A549 (cell line): Measurements from ENCODE around the gene MEF2B. TPM values are rescaled to one million over a fixed set of nuclear protein-coding genes. Genes with fewer than 3 reads are reported as not detected.

Source experiments
- ATAC-seq, 2 experiments: fragments of 200-7000 bp in 1 of 2; fragments of >200 bp in 1 of 2; cut with Nextera tagmentation in 1 of 2; cut with Tn5 transposase in 1 of 2; 3 replicates each; pipeline versions ENCODE4 v1.8.0 to v1.9.1; 2018 to 2020; ENCODE audit warnings: mild to moderate bottlenecking in 1 of 2, moderate library complexity in 1 of 2
- CTCF ChIA-PET: fragments of 300-600 bp; sonication (Branson Sonifier 250); formaldehyde crosslinking; extraction: SDS; loops from one replicate; lab custom pipeline; 2021; ENCODE audit warnings: antibody characterized with exemption, inconsistent platforms; lab: Yijun Ruan, JAX
- POLR2A ChIA-PET: fragments of 350-600 bp; formaldehyde crosslinking; extraction: SDS; loops from one replicate; lab custom pipeline; 2021; ENCODE audit warnings: antibody characterized with exemption, inconsistent platforms; lab: Yijun Ruan, JAX
- DNase-seq, 2 experiments: peaks; one replicate each; pipeline versions ENCODE4 v3.0.0 to v3.0.0-alpha.2; 2011 to 2016; ENCODE audit warnings: low read depth in 1 of 2, low spot score in 1 of 2
- FAIRE-seq: peaks from 2 replicates; lab custom pipeline; 2011; peaks lifted over from hg19 to GRCh38; lab: Jason Lieb, UNC
- H3K27ac ChIP-seq, 2 experiments: fragments of >200 bp; sonication (Bioruptor Twin); formaldehyde crosslinking; 3 replicates each; pipeline ENCODE4 v1.5.1; 2016 to 2017
- H3K4me1 ChIP-seq: fragments of >200 bp; sonication (Bioruptor Twin); formaldehyde crosslinking; 3 replicates; pipeline ENCODE4 v1.6.1; 2016
- H3K4me2 ChIP-seq: fragments of >200 bp; sonication (Bioruptor Twin); formaldehyde crosslinking; 3 replicates; pipeline ENCODE4 v1.6.1; 2016
- H3K4me3 ChIP-seq: fragments of >200 bp; sonication (Bioruptor Twin); formaldehyde crosslinking; 3 replicates; pipeline ENCODE4 v1.5.1; 2016
- H3K9me3 ChIP-seq: fragments of >200 bp; sonication (Bioruptor Twin); formaldehyde crosslinking; 3 replicates; pipeline ENCODE4 v1.6.1; 2016
- CBX8 ChIP-seq: fragments of 200-600 bp; sonication (generic); IDR thresholded peaks from 2 replicates; pipeline ENCODE4 v1.6.1; 2016
- CEBPB ChIP-seq, 2 experiments: fragments of >200 bp in 1 of 2; sonication (Bioruptor Twin) in 1 of 2; formaldehyde crosslinking in 1 of 2; IDR thresholded peaks; 2 replicates each; pipeline ENCODE4 v1.6.1; 2012 to 2016
- CHD2 ChIP-seq: fragments of 150-350 bp; IDR thresholded peaks from 2 replicates; pipeline ENCODE4 v1.6.1; 2014; ENCODE audit warnings: low read length; ENCODE audit not compliant: partially characterized antibody
- CHD4 ChIP-seq: fragments of 200-600 bp; sonication (generic); IDR thresholded peaks from 2 replicates; pipeline ENCODE4 v1.6.1; 2016; ENCODE audit warnings: antibody characterized with exemption, mild to moderate bottlenecking, borderline replicate concordance
- EHF ChIP-seq: fragments of 250-450 bp; sonication (Bioruptor Pico); IDR thresholded peaks from 2 replicates; pipeline ENCODE4 v1.5.0; 2020; ENCODE audit warnings: mild to moderate bottlenecking
- EP300 ChIP-seq, 2 experiments: fragments of >200 bp; sonication (Bioruptor Twin); formaldehyde crosslinking; IDR thresholded peaks; 2 replicates in 1 of 2; 3 replicates in 1 of 2; pipeline ENCODE4 v1.6.1; 2016 to 2017
- ESRRA ChIP-seq: fragments of 150-350 bp; IDR thresholded peaks from 2 replicates; pipeline ENCODE4 v1.6.1; 2014; ENCODE audit warnings: mild to moderate bottlenecking, low read length, borderline replicate concordance
- FOSB ChIP-seq: fragments of 250-450 bp; sonication (Bioruptor Pico); IDR thresholded peaks from 2 replicates; pipeline ENCODE4 v1.5.0; 2020; ENCODE audit warnings: mild to moderate bottlenecking, moderate library complexity
- FOXS1 ChIP-seq: fragments of 250-450 bp; sonication (Bioruptor Pico); IDR thresholded peaks from 2 replicates; pipeline ENCODE4 v1.5.0; 2020; ENCODE audit warnings: mild to moderate bottlenecking, moderate library complexity
- GATA3 ChIP-seq: IDR thresholded peaks from 2 replicates; pipeline ENCODE4 v1.6.1; 2012; ENCODE audit warnings: borderline replicate concordance
- HDAC2 ChIP-seq: fragments of 200-600 bp; sonication (generic); IDR thresholded peaks from 2 replicates; pipeline ENCODE4 v1.6.1; 2016
- HOXA7 ChIP-seq: fragments of 250-450 bp; sonication (Bioruptor Pico); IDR thresholded peaks from 2 replicates; pipeline ENCODE4 v1.5.0; 2020; ENCODE audit warnings: mild to moderate bottlenecking, moderate library complexity
- HOXB13 ChIP-seq: fragments of 250-450 bp; sonication (Bioruptor Pico); IDR thresholded peaks from 2 replicates; pipeline ENCODE4 v1.5.0; 2020; ENCODE audit warnings: low read depth, mild to moderate bottlenecking, moderate library complexity
- JUNB ChIP-seq: fragments of >200 bp; sonication (Bioruptor Twin); formaldehyde crosslinking; IDR thresholded peaks from 2 replicates; pipeline ENCODE4 v1.6.1; 2016
- KDM1A ChIP-seq: fragments of 200-600 bp; sonication (generic); IDR thresholded peaks from 2 replicates; pipeline ENCODE4 v1.6.1; 2016; ENCODE audit warnings: low read depth, mild to moderate bottlenecking
- NPAS2 ChIP-seq: fragments of 250-450 bp; sonication (Bioruptor Pico); IDR thresholded peaks from 2 replicates; pipeline ENCODE4 v1.8.0; 2022; ENCODE audit warnings: mild to moderate bottlenecking, moderate library complexity, borderline replicate concordance
- NR3C1 ChIP-seq: fragments of >200 bp; sonication (Bioruptor Twin); formaldehyde crosslinking; IDR thresholded peaks from 3 replicates; pipeline ENCODE4 v1.6.1; 2017
- RAD21 ChIP-seq, 2 experiments: fragments of >200 bp in 1 of 2; sonication (Bioruptor Twin) in 1 of 2; formaldehyde crosslinking in 1 of 2; IDR thresholded peaks in 1 of 2; conservative IDR thresholded peaks in 1 of 2; 2 replicates in 1 of 2; 3 replicates in 1 of 2; pipeline ENCODE4 v1.6.1; 2012 to 2018; ENCODE audit warnings: inconsistent platforms in 1 of 2
- RARB ChIP-seq: fragments of 250-450 bp; sonication (Bioruptor Pico); IDR thresholded peaks from 2 replicates; pipeline ENCODE4 v1.8.0; 2021; ENCODE audit warnings: mild to moderate bottlenecking, moderate library complexity
- RCOR1 ChIP-seq: fragments of 150-350 bp; IDR thresholded peaks from 2 replicates; pipeline ENCODE4 v1.6.1; 2014; ENCODE audit warnings: antibody characterized with exemption, low read length, low read depth
- SMC3 ChIP-seq: fragments of >200 bp; sonication (Bioruptor Twin); formaldehyde crosslinking; IDR thresholded peaks from 3 replicates; pipeline ENCODE4 v1.6.1; 2018; ENCODE audit warnings: inconsistent platforms
- ZC3H11A ChIP-seq: fragments of 450-650 bp; IDR thresholded peaks from 2 replicates; pipeline ENCODE4 v1.6.1; 2014; ENCODE audit warnings: antibody characterized with exemption, mild to moderate bottlenecking
- ZNF302 ChIP-seq: fragments of 250-450 bp; sonication (Bioruptor Pico); IDR thresholded peaks from 2 replicates; pipeline ENCODE4 v1.9.0; 2021; ENCODE audit warnings: inconsistent platforms, mild to moderate bottlenecking, moderate library complexity
- ZSCAN20 ChIP-seq: fragments of 250-450 bp; sonication (Bioruptor Pico); IDR thresholded peaks from 2 replicates; pipeline ENCODE4 v1.8.0; 2022; ENCODE audit warnings: mild to moderate bottlenecking, moderate library complexity
- WGBS: methylation state at CpG from one replicate; pipeline ENCODE4 v1.1.6; 2017; ENCODE audit errors: missing lambda C conversion rate; 5-methylcytosine and 5-hydroxymethylcytosine counted together
- polyA plus RNA-seq, 4 experiments: library from polyadenylated mRNA; depleted of rRNA in 3 of 4; stranded (reverse); fragments of >200 nt; fragmentation: RNase III in 1 of 4; extraction: RNeasy Plus Mini Kit Qiagen cat#74134 plus additional on column Dnase treatment in 1 of 4; gene quantifications; 2 replicates in 3 of 4; 3 replicates in 1 of 4; pipeline ENCODE4 v1.2.3, GENCODE V29; 2011 to 2017
- TF ChIP-seq, protein P1 (sequence below): IDR thresholded peaks from 2 replicates; pipeline ENCODE4 v1.6.1; 2012
- TF ChIP-seq, protein P2 (sequence below): fragments of >200 bp; sonication (Bioruptor Twin); formaldehyde crosslinking; IDR thresholded peaks from 3 replicates; pipeline ENCODE4 v1.5.1; 2016
- TF ChIP-seq, protein P3 (sequence below): fragments of >200 bp; sonication (Bioruptor Twin); formaldehyde crosslinking; IDR thresholded peaks from 2 replicates; pipeline ENCODE4 v1.6.1; 2016
- TF ChIP-seq, protein P4 (sequence below): fragments of 250-450 bp; sonication (Bioruptor Pico); IDR thresholded peaks from 2 replicates; pipeline ENCODE4 v1.5.0; 2020; ENCODE audit warnings: low read depth, mild to moderate bottlenecking, moderate library complexity

Gene MEF2B
- polyA plus RNA-seq, 2 of the 4 experiments (the other 2 are of a cell fraction) = 0.10 to 0.13 TPM

DNA sequence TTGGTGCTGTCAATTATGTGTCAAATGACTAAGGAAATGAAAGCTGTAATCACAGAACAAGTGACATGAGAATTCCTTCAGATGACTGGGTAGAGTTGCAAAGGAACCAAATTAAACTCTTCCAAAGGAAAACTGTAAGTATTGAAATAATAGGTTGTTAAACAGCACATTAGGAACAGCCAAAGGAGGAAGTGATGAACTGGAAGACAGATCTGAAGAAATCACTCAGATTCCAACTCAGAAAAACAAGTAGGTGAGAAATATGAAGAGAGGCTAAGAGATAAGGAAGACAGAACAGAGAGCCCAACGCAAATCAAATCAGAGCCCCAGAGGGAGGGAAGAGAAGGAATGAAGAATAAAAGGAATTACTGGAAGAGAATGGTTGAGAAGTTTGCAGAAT, 47.2 kb downstream of the MEF2B start:
- POLR2A ChIA-PET = no interaction called here
- FAIRE-seq = no peak

DNA sequence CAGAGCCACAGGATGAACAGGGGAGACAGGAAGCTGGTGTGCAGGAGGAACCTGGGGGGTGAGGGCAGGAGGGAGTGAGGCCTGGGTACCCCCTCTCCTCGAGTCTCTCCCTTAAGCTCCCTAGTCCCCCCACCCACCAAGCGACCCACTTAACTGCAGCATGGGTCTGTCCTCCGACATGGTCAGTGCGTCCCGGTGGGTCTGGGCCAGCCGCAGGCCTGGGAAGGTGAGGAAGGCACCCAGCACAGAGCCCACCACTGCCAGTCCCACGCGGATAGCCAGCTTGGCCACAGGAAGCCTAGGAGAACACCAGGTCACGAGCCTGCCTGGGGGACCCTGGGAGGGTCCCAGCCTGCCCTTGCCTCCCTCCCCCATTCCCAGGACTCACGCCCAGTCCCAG, 48.7 kb downstream of the MEF2B start:
- Histone ChIP-seq H3K4me3 (no peak overlapping the region), H3K4me1 (no peaks in the 10 kb centered on the region), H3K9me3 (no peaks in the 10 kb centered on the region), H3K4me2 (no peak overlapping the region), H3K27ac (no peak overlapping the region)
- TF ChIP-seq ZC3H11A (no peak), FOSB (CRISPR knock-in tag) (no peak), NPAS2 (CRISPR knock-in tag) (no peak), RCOR1 (no peak), NR3C1 (no peak), ESRRA (no peak), EHF (no peak), RAD21 (conservative IDR thresholded peaks at IDR 0.05 in 1 of 2, IDR thresholded peaks at IDR 0.05 in 1 of 2) (no peak), CHD2 (no peak)
- TF ChIP-seq, protein P1, sequence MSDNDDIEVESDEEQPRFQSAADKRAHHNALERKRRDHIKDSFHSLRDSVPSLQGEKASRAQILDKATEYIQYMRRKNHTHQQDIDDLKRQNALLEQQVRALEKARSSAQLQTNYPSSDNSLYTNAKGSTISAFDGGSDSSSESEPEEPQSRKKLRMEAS = no peak
- TF ChIP-seq, protein P2, sequence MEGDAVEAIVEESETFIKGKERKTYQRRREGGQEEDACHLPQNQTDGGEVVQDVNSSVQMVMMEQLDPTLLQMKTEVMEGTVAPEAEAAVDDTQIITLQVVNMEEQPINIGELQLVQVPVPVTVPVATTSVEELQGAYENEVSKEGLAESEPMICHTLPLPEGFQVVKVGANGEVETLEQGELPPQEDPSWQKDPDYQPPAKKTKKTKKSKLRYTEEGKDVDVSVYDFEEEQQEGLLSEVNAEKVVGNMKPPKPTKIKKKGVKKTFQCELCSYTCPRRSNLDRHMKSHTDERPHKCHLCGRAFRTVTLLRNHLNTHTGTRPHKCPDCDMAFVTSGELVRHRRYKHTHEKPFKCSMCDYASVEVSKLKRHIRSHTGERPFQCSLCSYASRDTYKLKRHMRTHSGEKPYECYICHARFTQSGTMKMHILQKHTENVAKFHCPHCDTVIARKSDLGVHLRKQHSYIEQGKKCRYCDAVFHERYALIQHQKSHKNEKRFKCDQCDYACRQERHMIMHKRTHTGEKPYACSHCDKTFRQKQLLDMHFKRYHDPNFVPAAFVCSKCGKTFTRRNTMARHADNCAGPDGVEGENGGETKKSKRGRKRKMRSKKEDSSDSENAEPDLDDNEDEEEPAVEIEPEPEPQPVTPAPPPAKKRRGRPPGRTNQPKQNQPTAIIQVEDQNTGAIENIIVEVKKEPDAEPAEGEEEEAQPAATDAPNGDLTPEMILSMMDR = no peak
- WGBS = 100% methylated on average over 1 of the region's 10 CpGs
- DNase-seq (no peak), ATAC-seq (no peak), FAIRE-seq (no peak)
- ChIA-PET CTCF (interaction anchor here (0.6 kb wide), 1 partner anchor 820 kb away, joined by 3 read pairs; no protein-coding TSS in a partner anchor), POLR2A (no interaction called here)

More for the DNA sequence above, 47.2 kb downstream of the MEF2B start:
- WGBS = 90% methylated on average over 1 of the region's 1 CpG
- H3K4me1 ChIP-seq = no peaks in the 10 kb centered on the region
- H3K4me3 ChIP-seq = no peak overlapping the region
- TF ChIP-seq FOXS1 (no peak), EP300 (IDR thresholded peaks at IDR 0.05) (no peak), KDM1A (no peak), RAD21 (conservative IDR thresholded peaks at IDR 0.05 in 1 of 2, IDR thresholded peaks at IDR 0.05 in 1 of 2) (no peak), SMC3 (no peak), NR3C1 (no peak), GATA3 (no peak)
- TF ChIP-seq, protein P3, sequence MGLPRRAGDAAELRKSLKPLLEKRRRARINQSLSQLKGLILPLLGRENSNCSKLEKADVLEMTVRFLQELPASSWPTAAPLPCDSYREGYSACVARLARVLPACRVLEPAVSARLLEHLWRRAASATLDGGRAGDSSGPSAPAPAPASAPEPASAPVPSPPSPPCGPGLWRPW = no peak
- DNase-seq = no peak
- H3K9me3 ChIP-seq = no peaks in the 10 kb centered on the region
- H3K27ac ChIP-seq = no peak overlapping the region
- no peak for ATAC-seq
- CTCF ChIA-PET = no interaction called here
- H3K4me2 ChIP-seq = no peak overlapping the region

DNA sequence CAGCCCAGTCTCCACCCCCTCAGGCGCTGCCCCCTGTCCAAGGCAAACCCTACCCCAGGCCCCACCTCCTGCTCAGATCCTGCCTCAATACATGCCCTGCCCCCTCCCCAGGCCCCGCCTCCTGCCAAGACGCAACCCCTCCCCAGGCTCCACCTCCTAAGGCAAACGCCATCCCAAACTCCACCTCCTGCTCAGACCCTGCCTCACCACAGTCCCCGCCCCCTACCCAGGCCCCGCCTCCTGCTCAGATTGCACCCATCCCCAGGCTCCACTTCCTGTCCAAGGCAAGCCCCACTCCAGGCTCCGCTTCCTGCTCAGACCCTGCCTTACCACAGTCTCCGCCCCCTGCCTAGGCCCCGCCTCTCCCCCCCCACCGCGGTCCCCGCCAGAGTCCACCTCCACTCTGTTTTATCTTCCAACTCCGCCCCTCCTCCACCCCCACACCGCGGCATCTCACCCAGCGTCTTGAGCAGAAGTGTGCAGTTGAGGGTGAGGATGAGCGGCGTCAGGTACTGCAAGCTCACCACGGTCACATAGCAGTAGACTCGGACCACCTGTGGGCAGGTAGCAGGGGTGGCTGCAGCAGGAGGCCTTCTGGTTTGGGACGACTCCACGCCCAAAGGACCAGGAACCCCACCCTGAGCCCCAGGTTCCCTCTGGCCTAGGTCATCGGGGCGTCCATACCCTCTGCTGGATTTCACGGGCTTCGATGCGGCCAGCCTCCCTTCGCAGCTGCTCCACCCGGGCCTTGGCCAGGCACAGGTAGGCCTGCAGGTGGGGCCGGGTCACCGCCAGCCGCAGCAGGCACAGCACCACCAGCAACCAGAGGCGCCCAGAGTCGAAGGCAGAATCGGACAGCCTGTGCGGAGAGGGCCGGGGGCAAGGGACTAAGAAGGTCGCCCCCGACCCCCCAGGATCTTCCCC, 49.5 kb downstream of the MEF2B start:
- FAIRE-seq (no peak), ATAC-seq (peak; percentile 39 to 79; a peak in 4 of 6 replicates)
- CTCF ChIA-PET = interaction anchor here (0.6 kb wide), 1 partner anchor 820 kb away, joined by 3 read pairs; no protein-coding TSS in a partner anchor

More for the DNA sequence above, 49.5 kb downstream of the MEF2B start:
- peak in 1 of 2 experiments; percentile 49 for DNase-seq
- H3K9me3 ChIP-seq = no peaks in the 10 kb centered on the region
- POLR2A ChIA-PET = no interaction called here
- no peak overlapping the region for H3K4me3 ChIP-seq
- TF ChIP-seq ZSCAN20 = no peak
- no peak for TF ChIP-seq KDM1A
- TF ChIP-seq, protein P4, sequence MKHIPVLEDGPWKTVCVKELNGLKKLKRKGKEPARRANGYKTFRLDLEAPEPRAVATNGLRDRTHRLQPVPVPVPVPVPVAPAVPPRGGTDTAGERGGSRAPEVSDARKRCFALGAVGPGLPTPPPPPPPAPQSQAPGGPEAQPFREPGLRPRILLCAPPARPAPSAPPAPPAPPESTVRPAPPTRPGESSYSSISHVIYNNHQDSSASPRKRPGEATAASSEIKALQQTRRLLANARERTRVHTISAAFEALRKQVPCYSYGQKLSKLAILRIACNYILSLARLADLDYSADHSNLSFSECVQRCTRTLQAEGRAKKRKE (CRISPR knock-in tag) = no peak
- no peak for TF ChIP-seq HOXB13
- TF ChIP-seq CHD4 = no peak
- TF ChIP-seq ZC3H11A = no peak
- no peak for TF ChIP-seq HOXA7
- no peak for TF ChIP-seq RCOR1
- no peak for TF ChIP-seq EHF
- TF ChIP-seq HDAC2 = no peak
- TF ChIP-seq JUNB = no peak
- TF ChIP-seq NPAS2 (CRISPR knock-in tag) = no peak
- no peak for TF ChIP-seq CEBPB (IDR thresholded peaks at IDR 0.05)
- TF ChIP-seq CBX8 = no peak
- no peak for TF ChIP-seq RARB (CRISPR knock-in tag)
- TF ChIP-seq, protein P2 = no peak
- no peak for TF ChIP-seq ZNF302 (CRISPR knock-in tag)
- no peaks in the 10 kb centered on the region for H3K4me1 ChIP-seq
- H3K4me2 ChIP-seq = no peak overlapping the region
- no peak overlapping the region for H3K27ac ChIP-seq
- WGBS = 100% methylated on average over 6 of the region's 39 CpGs
